GM21367 (cell line): Measurements from ENCODE around the gene SCML1.

Source experiments
- ATAC-seq: cut with Tn5 transposase; IDR thresholded peaks from one replicate; pipeline ENCODE4 v1.9.1; 2021; ENCODE audit not compliant: unreplicated experiment

Gene SCML1

GRCh38 chrX:17736856-17737709, at the start of gene SCML1:
Gene SCML1, plus strand, starts transcription at chrX:17737493. Its CDS starts 6,694 bp downstream, at chrX:17744187.
- ATAC-seq = peak; percentile 65

- no peak for ATAC-seq
Observed at GRCh38 chrX:17687648-17688047, 49.6 kb upstream of the SCML1 start.

- ATAC-seq = peak; percentile 73
Observed at GRCh38 chrX:17689971-17690409, 47.3 kb upstream of the SCML1 start.

- peak; percentile 44 for ATAC-seq
Observed at GRCh38 chrX:17692709-17693346, 44.5 kb upstream of the SCML1 start.

- no peak for ATAC-seq
Observed at GRCh38 chrX:17697191-17697590, 40.1 kb upstream of the SCML1 start.

- ATAC-seq = no peak
Observed at GRCh38 chrX:17700976-17701375, 36.3 kb upstream of the SCML1 start.

- ATAC-seq = no peak
Observed at GRCh38 chrX:17703201-17703600, 34.1 kb upstream of the SCML1 start.

GRCh38 chrX:17705211-17705610, 32.1 kb upstream of the SCML1 start:
- no peak for ATAC-seq

- ATAC-seq = no peak
Observed at GRCh38 chrX:17706676-17707075, 30.6 kb upstream of the SCML1 start.

- ATAC-seq = no peak
Observed at GRCh38 chrX:17707731-17708130, 29.6 kb upstream of the SCML1 start.

GRCh38 chrX:17710871-17711301, 26.4 kb upstream of the SCML1 start:
- no peak for ATAC-seq

GRCh38 chrX:17713288-17713687, 24.0 kb upstream of the SCML1 start:
- ATAC-seq = no peak

GRCh38 chrX:17718649-17719165, 18.6 kb upstream of the SCML1 start:
- ATAC-seq = no peak

GRCh38 chrX:17719711-17720110, 17.6 kb upstream of the SCML1 start:
- ATAC-seq = no peak

- ATAC-seq = no peak
Observed at GRCh38 chrX:17721715-17722114, 15.6 kb upstream of the SCML1 start.

- ATAC-seq = no peak
Observed at GRCh38 chrX:17725181-17725580, 12.1 kb upstream of the SCML1 start.

GRCh38 chrX:17732138-17732783, 5.0 kb upstream of the SCML1 start:
- ATAC-seq = no peak

- no peak for ATAC-seq
Observed at GRCh38 chrX:17735406-17735805, 1.9 kb upstream of the SCML1 start.

GRCh38 chrX:17736478-17736855, 826 bp upstream of the SCML1 start:
- no peak for ATAC-seq

- no peak for ATAC-seq
Observed at GRCh38 chrX:17737710-17737985, 355 bp downstream of the SCML1 start.

- no peak for ATAC-seq
Observed at GRCh38 chrX:17737986-17738713, 857 bp downstream of the SCML1 start.
